Measurements from ENCODE around the gene ERCC6.

DNA sequence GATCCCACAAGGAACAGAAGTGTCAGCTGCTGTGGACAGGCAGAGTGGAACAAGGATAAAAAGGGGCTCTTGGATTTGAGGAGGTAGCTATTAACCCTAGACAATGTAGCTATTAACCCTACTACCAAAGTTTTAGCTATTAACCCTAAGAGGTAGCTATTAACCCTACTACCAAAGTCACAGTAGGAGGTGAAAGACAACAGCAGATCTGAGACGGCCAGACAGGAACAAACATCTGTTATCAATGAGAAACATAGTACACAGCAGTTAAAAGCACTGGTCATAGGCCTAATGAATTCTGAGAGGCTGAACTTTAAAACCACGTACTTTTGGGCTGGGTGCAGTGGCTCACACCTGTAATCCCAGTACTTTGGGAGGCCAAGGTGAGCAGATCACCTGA, 11.9 kb downstream of the ERCC6 start:
- TF ChIP-seq POLR2A (IDR thresholded peaks at IDR 0.05; ENCODE audit: low read length) (no peak), GATA1 (IDR thresholded peaks at IDR 0.05; ENCODE audit: low read depth, low read length) (no peak)

Measured in erythroblast (primary cell).